PC-9 (cell line): ENCODE results near the gene EYA3. TPM values are rescaled to one million over a fixed set of nuclear protein-coding genes. Genes with fewer than 3 reads are reported as not detected.

ENCODE experiments used
- BruUV-seq: library from RNA; stranded (reverse); fragments of 400-500 nt; replicated peaks from 2 replicates; lab custom pipeline; 2021; lab: Mats Ljungman, UMichigan
- CTCF ChIA-PET: fragments of 300-600 bp; sonication (Branson Sonifier 250); formaldehyde crosslinking; loops from one replicate; lab custom pipeline; 2022; ENCODE audit warnings: antibody characterized with exemption; lab: Charles Lee
- POLR2A ChIA-PET: fragments of 300-600 bp; sonication (Branson Sonifier 250); formaldehyde crosslinking; loops from one replicate; lab custom pipeline; 2022; ENCODE audit warnings: antibody characterized with exemption; ENCODE audit not compliant: unreplicated experiment; lab: Charles Lee
- DNase-seq, 2 experiments: peaks; one replicate each; pipeline versions ENCODE4 v3.0.0 to v3.0.0-alpha.2; 2015 to 2022; ENCODE audit warnings: mixed read lengths in 1 of 2
- H2AFZ ChIP-seq: fragments of 200-600 bp; sonication (generic); 2 replicates; pipeline ENCODE4 v1.8.1; 2017; ENCODE audit warnings: antibody characterized with exemption
- H3F3A ChIP-seq: fragments of 200-600 bp; sonication (generic); 2 replicates; pipeline ENCODE4 v1.8.1; 2017; ENCODE audit warnings: antibody characterized with exemption, mild to moderate bottlenecking, low read depth; ENCODE audit not compliant: insufficient read depth
- H3K27ac ChIP-seq: fragments of 200-600 bp; sonication (generic); 2 replicates; pipeline ENCODE4 v1.6.1; 2016; ENCODE audit warnings: mixed run types
- H3K27me3 ChIP-seq: fragments of 200-600 bp; sonication (generic); 2 replicates; pipeline ENCODE4 v1.6.1; 2016; ENCODE audit warnings: low read depth, mixed run types; ENCODE audit not compliant: insufficient read depth
- H3K36me3 ChIP-seq: fragments of 200-600 bp; sonication (generic); 2 replicates; pipeline ENCODE4 v1.6.1; 2016; ENCODE audit warnings: low read depth, mixed run types
- H3K4me1 ChIP-seq: fragments of 200-600 bp; sonication (generic); replicated peaks from 2 replicates; pipeline ENCODE4 v1.6.1; 2016; ENCODE audit warnings: mixed run types; ENCODE audit not compliant: insufficient read depth
- H3K4me2 ChIP-seq: fragments of 200-600 bp; sonication (generic); 2 replicates; pipeline ENCODE4 v1.6.1; 2017; ENCODE audit warnings: mixed run types
- H3K4me3 ChIP-seq: fragments of 200-600 bp; sonication (generic); 2 replicates; pipeline ENCODE4 v1.6.1; 2016; ENCODE audit warnings: mixed run types
- H3K79me2 ChIP-seq: fragments of 200-600 bp; sonication (generic); 2 replicates; pipeline ENCODE4 v1.6.1; 2017; ENCODE audit warnings: low read depth, mixed run types
- H3K9me2 ChIP-seq: fragments of 200-600 bp; sonication (generic); 2 replicates; pipeline ENCODE4 v1.8.1; 2017; ENCODE audit warnings: mild to moderate bottlenecking; ENCODE audit not compliant: insufficient read depth
- H3K9me3 ChIP-seq: fragments of 200-600 bp; sonication (generic); 2 replicates; pipeline ENCODE4 v1.8.1; 2016; ENCODE audit warnings: low read depth; ENCODE audit not compliant: insufficient read depth
- H4K20me1 ChIP-seq: fragments of 200-600 bp; sonication (generic); 2 replicates; pipeline ENCODE4 v1.8.1; 2017; ENCODE audit not compliant: insufficient read depth
- CTCF ChIP-seq: fragments of 200-600 bp; sonication (generic); conservative IDR thresholded peaks from 2 replicates; pipeline ENCODE4 v1.6.1; 2017; ENCODE audit warnings: mixed run types, antibody characterized with exemption, mild to moderate bottlenecking, moderate library complexity
- EZH2 ChIP-seq: fragments of 200-600 bp; sonication (generic); IDR thresholded peaks from 2 replicates; pipeline ENCODE4 v1.8.0; 2017; ENCODE audit warnings: antibody characterized with exemption, low read depth
- intact Hi-C: fragments of 100-400 bp; cut with micrococcal nuclease; formaldehyde crosslinking; loops from one replicate; pipeline ENCODE4 v1.10.0; 2022; ENCODE audit not compliant: unreplicated experiment
- total RNA-seq: library from RNA; stranded (reverse); gene quantifications from 2 replicates; pipeline ENCODE4 v1.2.3, GENCODE V29; 2021

EYA3 gene
- total RNA-seq, 1 experiment from 2014 or later: 19.0 TPM

- Histone ChIP-seq H3K27me3 (no peaks in the 10 kb centered on the region), H3K4me2 (no peak overlapping the region), H3K9me3 (no peaks in the 10 kb centered on the region), H3K27ac (no peak overlapping the region), H3K36me3 (no peaks in the 10 kb centered on the region), H3F3A (no peaks in the 10 kb centered on the region), H3K4me1 (no peaks in the 10 kb centered on the region), H4K20me1 (no peaks in the 10 kb centered on the region), H3K4me3 (no peak overlapping the region), H3K79me2 (no peaks in the 10 kb centered on the region), H2AFZ (no peak overlapping the region), H3K9me2 (no peaks in the 10 kb centered on the region)
- TF ChIP-seq CTCF: no peak
- TF ChIP-seq EZH2: no peak
- POLR2A ChIA-PET: no interaction called here
- intact Hi-C loops: no loop called here
- CTCF ChIA-PET: interaction anchor here (0.6 kb wide), 1 partner anchor 56 kb away, joined by 10 read pairs; no protein-coding TSS in a partner anchor
- BruUV-seq: no TSS peak
- no peak for DNase-seq
Observed at GRCh38 chr1:28099050-28099769, 10.8 kb upstream of the EYA3 start.

DNA sequence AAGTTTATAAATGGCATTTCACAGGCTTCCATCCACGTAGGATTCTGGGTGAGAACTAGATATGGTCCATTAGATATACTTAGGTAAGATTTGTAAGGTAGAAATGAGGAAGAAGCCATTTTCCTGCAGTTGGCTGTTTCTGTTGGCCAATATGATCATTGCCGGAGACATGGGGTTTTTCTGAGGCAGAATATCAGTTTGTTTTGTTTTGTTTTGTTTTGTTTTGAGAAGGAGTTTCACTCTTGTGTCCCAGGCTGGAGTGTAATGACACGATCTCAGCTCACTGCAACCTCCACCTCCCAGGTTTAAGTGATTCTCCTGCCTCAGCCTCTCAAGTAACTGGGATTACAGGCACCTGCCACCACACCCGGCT lies 8.7 kb upstream of the EYA3 start:
- intact Hi-C loops: no loop called here
- Histone ChIP-seq H2AFZ (no peak overlapping the region), H3K9me3 (no peaks in the 10 kb centered on the region), H4K20me1 (no peaks in the 10 kb centered on the region), H3K79me2 (no peaks in the 10 kb centered on the region), H3K36me3 (no peaks in the 10 kb centered on the region), H3K4me2 (no peak overlapping the region), H3K4me1 (no peaks in the 10 kb centered on the region), H3K9me2 (no peaks in the 10 kb centered on the region), H3K4me3 (no peak overlapping the region), H3K27me3 (no peaks in the 10 kb centered on the region), H3F3A (no peaks in the 10 kb centered on the region), H3K27ac (no peak overlapping the region)
- no peak for DNase-seq
- BruUV-seq: no TSS peak
- ChIA-PET POLR2A (no interaction called here), CTCF (no interaction called here)
- TF ChIP-seq CTCF (no peak), EZH2 (no peak)

GRCh38 chr1:28096210-28097099 lies 8.0 kb upstream of the EYA3 start:
- no peaks in the 10 kb centered on the region for H4K20me1 ChIP-seq
- no peak for DNase-seq
- ChIA-PET POLR2A (interaction anchor here (0.5 kb wide), 1 partner anchor 1311 kb away, joined by 11 read pairs; no protein-coding TSS in a partner anchor), CTCF (no interaction called here)
- no peak overlapping the region for H3K4me3 ChIP-seq
- H3K27me3 ChIP-seq: no peaks in the 10 kb centered on the region
- intact Hi-C loops: no loop called here
- no peak overlapping the region for H3K4me2 ChIP-seq
- H3K79me2 ChIP-seq: no peaks in the 10 kb centered on the region
- H3K4me1 ChIP-seq: no peaks in the 10 kb centered on the region
- H3K9me2 ChIP-seq: no peaks in the 10 kb centered on the region
- H2AFZ ChIP-seq: no peak overlapping the region
- BruUV-seq: no TSS peak
- no peaks in the 10 kb centered on the region for H3K9me3 ChIP-seq
- no peaks in the 10 kb centered on the region for H3K36me3 ChIP-seq
- TF ChIP-seq EZH2 (no peak), CTCF (no peak)
- no peaks in the 10 kb centered on the region for H3F3A ChIP-seq
- no peak overlapping the region for H3K27ac ChIP-seq
